Activated naive CD4-positive, alpha-beta T cell (primary cell): ENCODE data around the gene TMPRSS11D.

ENCODE experiments used
- DNase-seq, 4 experiments: peaks; one replicate each; lab custom pipeline; 2025; lab: John Stamatoyannopoulos, UW

Gene TMPRSS11D

GRCh38 chr4:67886281-67886680, 2.5 kb upstream of the TMPRSS11D start:
- no peak for DNase-seq

GRCh38 chr4:67885762-67886161, 2.0 kb upstream of the TMPRSS11D start:
- no peak for DNase-seq

- DNase-seq = no peak
Measured at GRCh38 chr4:67884701-67885100, 899 bp upstream of the TMPRSS11D start.

- DNase-seq = no peak
Measured at GRCh38 chr4:67883458-67883857, 344 bp downstream of the TMPRSS11D start.

GRCh38 chr4:67880866-67881610, 2.8 kb downstream of the TMPRSS11D start:
- DNase-seq = no peak

GRCh38 chr4:67879486-67879885, 4.3 kb downstream of the TMPRSS11D start:
- no peak for DNase-seq

GRCh38 chr4:67877086-67877485, 6.7 kb downstream of the TMPRSS11D start:
- no peak for DNase-seq

- DNase-seq = no peak
Measured at GRCh38 chr4:67874986-67875385, 8.8 kb downstream of the TMPRSS11D start.

GRCh38 chr4:67873116-67873515, 10.7 kb downstream of the TMPRSS11D start:
- no peak for DNase-seq

GRCh38 chr4:67871867-67872266, 11.9 kb downstream of the TMPRSS11D start:
- no peak for DNase-seq

- no peak for DNase-seq
Measured at GRCh38 chr4:67869580-67870190, 14.1 kb downstream of the TMPRSS11D start.

GRCh38 chr4:67861513-67861912, 22.3 kb downstream of the TMPRSS11D start:
- DNase-seq = no peak

- no peak for DNase-seq
Measured at GRCh38 chr4:67853336-67853735, 30.5 kb downstream of the TMPRSS11D start.

- no peak for DNase-seq
Measured at GRCh38 chr4:67820903-67821302, 62.9 kb downstream of the TMPRSS11D start.

- DNase-seq = no peak
Measured at GRCh38 chr4:67810011-67810410, 73.8 kb downstream of the TMPRSS11D start.

- DNase-seq = no peak
Measured at GRCh38 chr4:67809502-67809901, 74.3 kb downstream of the TMPRSS11D start.

GRCh38 chr4:67796810-67797209, 87.0 kb downstream of the TMPRSS11D start:
- DNase-seq = no peak

GRCh38 chr4:67790721-67791120, 93.1 kb downstream of the TMPRSS11D start:
- no peak for DNase-seq

GRCh38 chr4:67787311-67787710, 96.5 kb downstream of the TMPRSS11D start:
- DNase-seq = no peak

- no peak for DNase-seq
Measured at GRCh38 chr4:67785528-67785927, 98.3 kb downstream of the TMPRSS11D start.

GRCh38 chr4:67779631-67780030, 104.2 kb downstream of the TMPRSS11D start:
- DNase-seq = no peak

GRCh38 chr4:67776746-67777145, 107.1 kb downstream of the TMPRSS11D start:
- DNase-seq = no peak
